DOHH2 (cell line): ENCODE measurements around the gene RDH8.

Source experiments
- H3F3A ChIP-seq: fragments of 200-600 bp; sonication (generic), shearing (Covaris generic); 2 replicates; pipeline ENCODE4 v1.6.0; 2016; ENCODE audit warnings: antibody characterized with exemption, mild to moderate bottlenecking; ENCODE audit not compliant: control insufficient read depth, insufficient read depth
- H3K27ac ChIP-seq: fragments of 200-600 bp; sonication (generic); 2 replicates; pipeline ENCODE4 v1.5.1; 2014; ENCODE audit warnings: low read depth, mild to moderate bottlenecking, low read length, moderate library complexity
- H3K27me3 ChIP-seq: fragments of 200-600 bp; sonication (generic); 2 replicates; pipeline ENCODE4 v1.6.1; 2014; ENCODE audit warnings: mild to moderate bottlenecking, low read length, mixed read lengths; ENCODE audit not compliant: control insufficient read depth
- H3K36me3 ChIP-seq: fragments of 200-600 bp; sonication (generic); 2 replicates; pipeline ENCODE4 v1.6.1; 2014; ENCODE audit warnings: mild to moderate bottlenecking, low read length, moderate library complexity, mixed read lengths; ENCODE audit not compliant: control insufficient read depth
- H3K4me1 ChIP-seq: fragments of 200-600 bp; sonication (generic); 2 replicates; pipeline ENCODE4 v1.6.1; 2014; ENCODE audit warnings: mild to moderate bottlenecking, low read length, mixed read lengths; ENCODE audit not compliant: control insufficient read depth
- H3K4me2 ChIP-seq: fragments of 200-600 bp; sonication (generic); 2 replicates; pipeline ENCODE4 v1.6.0; 2014; ENCODE audit warnings: mild to moderate bottlenecking, low read length, moderate library complexity
- H3K4me3 ChIP-seq: fragments of 200-600 bp; sonication (generic); 2 replicates; pipeline ENCODE4 v1.5.1; 2014; ENCODE audit warnings: mild to moderate bottlenecking, low read length, mixed read lengths
- H3K79me2 ChIP-seq: fragments of 200-600 bp; sonication (generic); 2 replicates; pipeline ENCODE4 v1.6.1; 2014; ENCODE audit warnings: mild to moderate bottlenecking, low read length, mixed read lengths; ENCODE audit not compliant: control insufficient read depth
- H3K9me2 ChIP-seq: fragments of 200-600 bp; sonication (generic); replicated peaks from 2 replicates; pipeline ENCODE4 v1.6.1; 2014; ENCODE audit warnings: mild to moderate bottlenecking, low read length, mixed read lengths; ENCODE audit not compliant: control insufficient read depth
- H3K9me3 ChIP-seq: fragments of 200-600 bp; sonication (generic); 2 replicates; pipeline ENCODE4 v1.6.1; 2014; ENCODE audit warnings: antibody characterized with exemption, low read length, mixed read lengths; ENCODE audit not compliant: control insufficient read depth, insufficient read depth
- H4K20me1 ChIP-seq: fragments of 200-600 bp; sonication (generic); 2 replicates; pipeline ENCODE4 v1.6.0; 2014; ENCODE audit warnings: low read depth, mild to moderate bottlenecking, antibody characterized with exemption, low read length, moderate library complexity; ENCODE audit not compliant: control insufficient read depth, insufficient read depth
- CTCF ChIP-seq: fragments of 200-600 bp; sonication (generic); IDR thresholded peaks from one replicate; pipeline ENCODE4 v1.5.1; 2014; ENCODE audit warnings: antibody characterized with exemption, mild to moderate bottlenecking, low read depth, low read length; ENCODE audit not compliant: poor library complexity, severe bottlenecking
- EZH2phosphoT487 ChIP-seq: fragments of 200-600 bp; sonication (generic); IDR thresholded peaks from 2 replicates; pipeline ENCODE4 v1.6.1; 2017; ENCODE audit warnings: borderline replicate concordance, mild to moderate bottlenecking, antibody characterized with exemption, low read length, moderate library complexity, mixed read lengths

Gene RDH8

DNA sequence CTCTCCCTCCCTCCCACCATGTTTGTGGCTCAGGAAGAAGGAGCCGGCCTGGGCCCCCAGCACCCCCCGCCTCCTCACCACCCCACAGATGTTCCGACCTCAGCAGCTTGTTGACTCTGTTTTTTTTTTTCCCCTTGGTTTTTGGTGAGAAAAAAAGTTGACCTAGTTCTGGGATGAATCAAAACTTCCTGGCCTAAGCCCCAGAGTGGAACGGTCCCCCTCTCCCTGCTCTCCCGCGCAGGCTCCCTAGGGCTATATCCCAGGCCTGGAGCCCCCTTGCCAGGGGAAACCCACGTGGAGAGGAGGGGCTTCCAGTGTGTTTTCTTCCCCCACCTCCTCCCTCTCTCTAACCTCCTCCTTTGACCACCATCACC lies 7.0 kb upstream of the RDH8 start:
- Histone ChIP-seq H3K9me2 (no peaks in the 10 kb centered on the region), H4K20me1 (no peaks in the 10 kb centered on the region), H3K4me2 (no peak overlapping the region), H3K4me1 (peaks cover 5% of the 10 kb centered on the region), H3K27me3 (peaks cover 7% of the 10 kb centered on the region; the same call in 1 of the 2 replicates), H3K36me3 (no peaks in the 10 kb centered on the region), H3F3A (no peaks in the 10 kb centered on the region), H3K4me3 (no peak overlapping the region), H3K9me3 (no peaks in the 10 kb centered on the region), H3K27ac (no peak overlapping the region), H3K79me2 (no peaks in the 10 kb centered on the region)
- TF ChIP-seq CTCF (no peak), EZH2phosphoT487 (no peak)

- no peaks in the 10 kb centered on the region for H3K79me2 ChIP-seq
- H3K4me1 ChIP-seq = peaks cover 5% of the 10 kb centered on the region
- no peak overlapping the region for H3K4me2 ChIP-seq
- TF ChIP-seq EZH2phosphoT487 = no peak
- no peak for TF ChIP-seq CTCF
- no peaks in the 10 kb centered on the region for H4K20me1 ChIP-seq
- H3K4me3 ChIP-seq = no peak overlapping the region
- peaks cover 7% of the 10 kb centered on the region; the same call in 1 of the 2 replicates for H3K27me3 ChIP-seq
- no peaks in the 10 kb centered on the region for H3F3A ChIP-seq
- no peak overlapping the region for H3K27ac ChIP-seq
- no peaks in the 10 kb centered on the region for H3K36me3 ChIP-seq
- no peaks in the 10 kb centered on the region for H3K9me2 ChIP-seq
- no peaks in the 10 kb centered on the region for H3K9me3 ChIP-seq
These were observed 6.4 kb upstream of the RDH8 start for GRCh38 chr19:10006752-10007323.

- H3K9me3 ChIP-seq = no peaks in the 10 kb centered on the region
- H3K4me2 ChIP-seq = no peak overlapping the region
- H3K9me2 ChIP-seq = no peaks in the 10 kb centered on the region
- no peak for TF ChIP-seq EZH2phosphoT487
- TF ChIP-seq CTCF = no peak
- no peaks in the 10 kb centered on the region for H4K20me1 ChIP-seq
- H3K27ac ChIP-seq = no peak overlapping the region
- no peaks in the 10 kb centered on the region for H3K79me2 ChIP-seq
- peaks cover 5% of the 10 kb centered on the region for H3K4me1 ChIP-seq
- H3F3A ChIP-seq = no peaks in the 10 kb centered on the region
- peaks cover 7% of the 10 kb centered on the region; the same call in 1 of the 2 replicates for H3K27me3 ChIP-seq
- H3K4me3 ChIP-seq = no peak overlapping the region
- H3K36me3 ChIP-seq = no peaks in the 10 kb centered on the region
These were observed 5.7 kb upstream of the RDH8 start for GRCh38 chr19:10007371-10008183.
